ENCODE data around the gene RFX7.

RFX7 gene

DNA sequence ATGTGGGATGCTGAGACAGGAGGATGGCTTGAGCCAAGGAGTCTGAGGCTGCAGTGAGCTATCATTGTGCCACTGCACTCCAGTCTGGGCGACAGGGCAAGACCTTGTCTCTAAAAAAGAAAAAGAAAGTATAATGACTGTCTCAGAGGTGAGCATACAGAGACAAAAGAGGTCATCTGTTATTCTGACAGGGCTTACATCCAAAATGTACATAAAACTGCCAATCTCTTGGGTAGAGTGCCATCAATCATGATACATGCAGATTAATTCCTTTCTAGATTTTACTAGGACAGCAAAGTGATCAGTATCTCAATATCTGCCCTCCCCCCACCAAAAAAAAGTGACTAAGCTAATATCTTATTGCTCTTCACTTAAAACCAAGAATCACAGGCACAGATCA, 41.0 kb downstream of the RFX7 start:
- Histone ChIP-seq H3K27me3 (ENCODE audit: control insufficient read depth, insufficient read depth, low read length) (no peaks in the 10 kb centered on the region), H3K36me3 (ENCODE audit: control insufficient read depth, insufficient read depth, low read length) (no peaks in the 10 kb centered on the region), H3K27ac (no peak overlapping the region), H3K9ac (no peak overlapping the region), H3K4me2 (ENCODE audit: low read length) (no peak overlapping the region), H3K4me1 (no peaks in the 10 kb centered on the region), H2AFZ (no peak overlapping the region), H3K79me2 (peaks cover 24% of the 10 kb centered on the region), H3K9me3 (ENCODE audit: control insufficient read depth, low read length) (no peaks in the 10 kb centered on the region), H3K4me3 (ENCODE audit: low read depth, low read length) (no peak overlapping the region)
- TF ChIP-seq, protein P1, sequence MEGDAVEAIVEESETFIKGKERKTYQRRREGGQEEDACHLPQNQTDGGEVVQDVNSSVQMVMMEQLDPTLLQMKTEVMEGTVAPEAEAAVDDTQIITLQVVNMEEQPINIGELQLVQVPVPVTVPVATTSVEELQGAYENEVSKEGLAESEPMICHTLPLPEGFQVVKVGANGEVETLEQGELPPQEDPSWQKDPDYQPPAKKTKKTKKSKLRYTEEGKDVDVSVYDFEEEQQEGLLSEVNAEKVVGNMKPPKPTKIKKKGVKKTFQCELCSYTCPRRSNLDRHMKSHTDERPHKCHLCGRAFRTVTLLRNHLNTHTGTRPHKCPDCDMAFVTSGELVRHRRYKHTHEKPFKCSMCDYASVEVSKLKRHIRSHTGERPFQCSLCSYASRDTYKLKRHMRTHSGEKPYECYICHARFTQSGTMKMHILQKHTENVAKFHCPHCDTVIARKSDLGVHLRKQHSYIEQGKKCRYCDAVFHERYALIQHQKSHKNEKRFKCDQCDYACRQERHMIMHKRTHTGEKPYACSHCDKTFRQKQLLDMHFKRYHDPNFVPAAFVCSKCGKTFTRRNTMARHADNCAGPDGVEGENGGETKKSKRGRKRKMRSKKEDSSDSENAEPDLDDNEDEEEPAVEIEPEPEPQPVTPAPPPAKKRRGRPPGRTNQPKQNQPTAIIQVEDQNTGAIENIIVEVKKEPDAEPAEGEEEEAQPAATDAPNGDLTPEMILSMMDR (IDR thresholded peaks at IDR 0.05), result no peak

DNA sequence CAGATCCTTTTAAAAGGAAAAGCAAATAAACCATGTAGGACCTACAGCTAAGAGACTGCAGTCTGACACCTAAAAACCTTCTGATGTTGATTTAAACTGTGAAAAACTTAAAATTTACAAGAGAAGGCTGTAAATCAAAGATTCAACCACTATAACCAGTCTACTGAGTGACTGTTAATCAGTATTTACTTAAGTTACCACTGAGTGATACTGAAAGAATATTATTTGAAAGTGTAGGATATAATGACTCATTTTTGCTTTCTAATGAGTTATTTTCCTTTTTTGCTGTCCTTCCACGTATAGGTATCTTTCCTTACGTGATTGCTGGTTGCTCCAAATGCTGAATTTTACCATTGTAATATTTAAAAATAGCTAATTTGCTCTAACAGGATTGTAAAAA, 44.6 kb downstream of the RFX7 start:
- TF ChIP-seq, protein P1 (IDR thresholded peaks at IDR 0.05), result no peak
- H3K36me3 ChIP-seq (ENCODE audit: control insufficient read depth, insufficient read depth, low read length), result no peaks in the 10 kb centered on the region

GRCh38 chr15:56194035-56194434, 49.6 kb downstream of the RFX7 start:
- TF ChIP-seq, protein P1 (IDR thresholded peaks at IDR 0.05), result no peak

More for the DNA sequence above, 44.6 kb downstream of the RFX7 start:
- Histone ChIP-seq H3K4me1 (no peaks in the 10 kb centered on the region), H2AFZ (no peak overlapping the region), H3K27ac (no peak overlapping the region), H3K27me3 (ENCODE audit: control insufficient read depth, insufficient read depth, low read length) (no peaks in the 10 kb centered on the region), H3K4me3 (ENCODE audit: low read depth, low read length) (no peak overlapping the region), H3K9ac (no peak overlapping the region), H3K4me2 (ENCODE audit: low read length) (no peak overlapping the region), H3K79me2 (peaks cover 10% of the 10 kb centered on the region), H3K9me3 (ENCODE audit: control insufficient read depth, low read length) (no peaks in the 10 kb centered on the region)

GRCh38 chr15:56192659-56193442, 50.8 kb downstream of the RFX7 start:
- peaks cover 4% of the 10 kb centered on the region for H3K79me2 ChIP-seq
- no peaks in the 10 kb centered on the region for H3K4me1 ChIP-seq
- no peaks in the 10 kb centered on the region for H3K9me3 ChIP-seq (ENCODE audit: control insufficient read depth, low read length)
- H3K36me3 ChIP-seq (ENCODE audit: control insufficient read depth, insufficient read depth, low read length), result no peaks in the 10 kb centered on the region
- H3K9ac ChIP-seq, result no peak overlapping the region
- H3K4me2 ChIP-seq (ENCODE audit: low read length), result no peak overlapping the region
- no peak overlapping the region for H3K4me3 ChIP-seq (ENCODE audit: low read depth, low read length)
- H2AFZ ChIP-seq, result no peak overlapping the region
- no peak overlapping the region for H3K27ac ChIP-seq
- TF ChIP-seq, protein P1 (IDR thresholded peaks at IDR 0.05), result no peak
- H3K27me3 ChIP-seq (ENCODE audit: control insufficient read depth, insufficient read depth, low read length), result no peaks in the 10 kb centered on the region

More at GRCh38 chr15:56194035-56194434, 49.6 kb downstream of the RFX7 start:
- Histone ChIP-seq H3K27ac (no peak overlapping the region), H3K4me2 (ENCODE audit: low read length) (no peak overlapping the region), H3K4me3 (ENCODE audit: low read depth, low read length) (no peak overlapping the region), H3K36me3 (ENCODE audit: control insufficient read depth, insufficient read depth, low read length) (no peaks in the 10 kb centered on the region), H3K27me3 (ENCODE audit: control insufficient read depth, insufficient read depth, low read length) (no peaks in the 10 kb centered on the region), H3K9me3 (ENCODE audit: control insufficient read depth, low read length) (no peaks in the 10 kb centered on the region), H3K79me2 (peaks cover 8% of the 10 kb centered on the region), H3K9ac (no peak overlapping the region), H2AFZ (no peak overlapping the region), H3K4me1 (no peaks in the 10 kb centered on the region)

DNA sequence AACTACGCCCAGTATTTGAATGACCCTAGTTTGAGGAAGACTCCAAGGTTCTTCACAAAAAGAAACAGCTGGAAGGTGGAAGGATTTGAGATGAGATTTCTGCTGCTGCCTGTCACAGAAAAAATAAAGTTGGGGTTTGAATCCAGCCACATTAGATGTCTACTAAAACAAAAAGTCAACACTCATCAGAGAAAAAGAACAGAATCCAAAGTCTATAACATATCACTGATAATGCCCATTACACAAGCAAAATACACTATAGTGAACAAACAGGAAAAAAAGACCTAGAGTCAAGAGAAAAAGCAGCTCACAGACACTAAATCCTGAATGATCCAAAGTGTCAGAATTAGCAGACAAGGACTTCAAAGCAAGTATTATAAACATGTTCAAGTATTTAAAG, 56.0 kb downstream of the RFX7 start:
- Histone ChIP-seq H3K4me2 (ENCODE audit: low read length) (no peak overlapping the region), H3K36me3 (ENCODE audit: control insufficient read depth, insufficient read depth, low read length) (no peaks in the 10 kb centered on the region), H3K9me3 (ENCODE audit: control insufficient read depth, low read length) (no peaks in the 10 kb centered on the region), H3K79me2 (peaks cover 4% of the 10 kb centered on the region), H3K4me1 (no peaks in the 10 kb centered on the region), H2AFZ (no peak overlapping the region), H3K27ac (no peak overlapping the region), H3K9ac (no peak overlapping the region), H3K4me3 (ENCODE audit: low read depth, low read length) (no peak overlapping the region), H3K27me3 (ENCODE audit: control insufficient read depth, insufficient read depth, low read length) (no peaks in the 10 kb centered on the region)
- TF ChIP-seq, protein P1 (IDR thresholded peaks at IDR 0.05), result no peak

Measured in parathyroid adenoma (tissue), 2 donors.